H9 (cell line): ENCODE measurements around the gene ADAM19. TPM values are rescaled to one million over a fixed set of nuclear protein-coding genes. Genes with fewer than 3 reads are reported as not detected.

ENCODE experiments used
- DNase-seq: peaks from one replicate; pipeline ENCODE4 v3.0.0-alpha.2; 2017
- H2AFZ ChIP-seq: one replicate; pipeline ENCODE4 v1.6.1; 2013; ENCODE audit warnings: mild to moderate bottlenecking, low read length, control low read depth, moderate library complexity
- H2AK5ac ChIP-seq: 2 replicates; pipeline ENCODE4 v1.6.1; 2013; ENCODE audit warnings: low read length, control low read depth, mixed read lengths; ENCODE audit not compliant: insufficient read length
- H2BK120ac ChIP-seq: one replicate; pipeline ENCODE4 v1.6.1; 2013; ENCODE audit warnings: low read depth, mild to moderate bottlenecking, low read length, control low read depth, inconsistent platforms; ENCODE audit not compliant: poor library complexity, severe bottlenecking
- H2BK12ac ChIP-seq: 2 replicates; pipeline ENCODE4 v1.6.1; 2013; ENCODE audit warnings: low read length, control low read depth, mixed read lengths, low read depth; ENCODE audit not compliant: insufficient read length
- H2BK15ac ChIP-seq: 2 replicates; pipeline ENCODE4 v1.6.1; 2013; ENCODE audit warnings: low read depth, low read length, control low read depth
- H2BK20ac ChIP-seq: one replicate; pipeline ENCODE4 v1.6.1; 2013; ENCODE audit warnings: low read depth, mild to moderate bottlenecking, low read length, control low read depth, inconsistent platforms; ENCODE audit not compliant: poor library complexity, severe bottlenecking
- H2BK5ac ChIP-seq: 2 replicates; pipeline ENCODE4 v1.6.1; 2013; ENCODE audit warnings: low read length, control low read depth, mixed read lengths; ENCODE audit not compliant: insufficient read length
- H3K14ac ChIP-seq: 2 replicates; pipeline ENCODE4 v1.6.1; 2013; ENCODE audit warnings: low read length, control low read depth; ENCODE audit not compliant: insufficient read depth
- H3K18ac ChIP-seq: 2 replicates; pipeline ENCODE4 v1.6.1; 2013; ENCODE audit warnings: low read depth, mild to moderate bottlenecking, mixed read lengths, low read length, control low read depth; ENCODE audit not compliant: insufficient read length
- H3K23ac ChIP-seq: 2 replicates; pipeline ENCODE4 v1.6.1; 2013; ENCODE audit warnings: low read length, control low read depth, mixed read lengths, low read depth; ENCODE audit not compliant: insufficient read length
- H3K23me2 ChIP-seq: 2 replicates; pipeline ENCODE4 v1.6.1; 2013; ENCODE audit warnings: low read depth, mild to moderate bottlenecking, mixed read lengths, low read length, control low read depth; ENCODE audit not compliant: insufficient read length, poor library complexity, severe bottlenecking
- H3K27ac ChIP-seq: 2 replicates; pipeline ENCODE4 v1.5.1; 2013; ENCODE audit warnings: low read length, control low read depth, mixed read lengths, low read depth; ENCODE audit not compliant: insufficient read length
- H3K27me3 ChIP-seq: 2 replicates; pipeline ENCODE4 v1.6.1; 2013; ENCODE audit warnings: low read length, control low read depth, inconsistent platforms; ENCODE audit not compliant: insufficient read depth
- H3K4ac ChIP-seq: 2 replicates; pipeline ENCODE4 v1.6.1; 2013; ENCODE audit warnings: low read depth, mild to moderate bottlenecking, control low read depth, inconsistent platforms, low read length, moderate library complexity
- H3K4me1 ChIP-seq: 2 replicates; pipeline ENCODE4 v1.6.1; 2013; ENCODE audit warnings: low read length, control low read depth, inconsistent platforms; ENCODE audit not compliant: insufficient read depth
- H3K4me2 ChIP-seq: 2 replicates; pipeline ENCODE4 v1.6.1; 2013; ENCODE audit warnings: low read length, control low read depth, mixed read lengths; ENCODE audit not compliant: insufficient read length, insufficient read depth
- H3K56ac ChIP-seq: 2 replicates; pipeline ENCODE4 v1.6.1; 2013; ENCODE audit warnings: low read depth, mild to moderate bottlenecking, mixed read lengths, low read length, control low read depth; ENCODE audit not compliant: insufficient read length
- H3K79me1 ChIP-seq: 2 replicates; pipeline ENCODE4 v1.6.1; 2013; ENCODE audit warnings: low read depth, mild to moderate bottlenecking, moderate library complexity, low read length, control low read depth, inconsistent platforms; ENCODE audit not compliant: insufficient read depth, poor library complexity, severe bottlenecking
- H3K79me2 ChIP-seq: 2 replicates; pipeline ENCODE4 v1.6.1; 2013; ENCODE audit warnings: low read length, control low read depth, inconsistent platforms; ENCODE audit not compliant: insufficient read depth
- H3K9ac ChIP-seq: 2 replicates; pipeline ENCODE4 v1.6.1; 2013; ENCODE audit warnings: low read length, control low read depth, mixed read lengths; ENCODE audit not compliant: insufficient read length; ENCODE audit errors: extremely low read depth
- H3K9me3 ChIP-seq: one replicate; pipeline ENCODE4 v1.6.1; 2013; ENCODE audit warnings: low read depth, low read length, inconsistent platforms; ENCODE audit not compliant: control insufficient read depth
- H3T11ph ChIP-seq: one replicate; pipeline ENCODE4 v1.6.1; 2013; ENCODE audit warnings: mild to moderate bottlenecking, low read length, control low read depth, inconsistent platforms
- H4K20me1 ChIP-seq: one replicate; pipeline ENCODE4 v1.6.1; 2013; ENCODE audit not compliant: control insufficient read depth, insufficient read length, insufficient read depth
- H4K5ac ChIP-seq: 2 replicates; pipeline ENCODE4 v1.6.1; 2013; ENCODE audit warnings: low read depth, mild to moderate bottlenecking, mixed read lengths, low read length, control low read depth; ENCODE audit not compliant: insufficient read length
- H4K8ac ChIP-seq: replicated peaks from 2 replicates; pipeline ENCODE4 v1.6.1; 2013; ENCODE audit warnings: low read length, control low read depth, mixed read lengths, low read depth; ENCODE audit not compliant: insufficient read length
- H4K91ac ChIP-seq: 2 replicates; pipeline ENCODE4 v1.6.1; 2013; ENCODE audit warnings: low read depth, mild to moderate bottlenecking, moderate library complexity, mixed read lengths, low read length, control low read depth; ENCODE audit not compliant: insufficient read length
- H3K27ac Mint-ChIP-seq, 3 experiments: 2 replicates in 2 of 3; 3 replicates in 1 of 3; pipeline ENCODE4 v1.8.0; 2020 to 2021; ENCODE audit warnings: mixed read lengths in 3 of 3, mild to moderate bottlenecking in 1 of 3, moderate library complexity in 1 of 3
- H3K27me3 Mint-ChIP-seq: 2 replicates; pipeline ENCODE4 v1.8.0; 2021; ENCODE audit warnings: low read depth, mild to moderate bottlenecking, moderate library complexity, mixed read lengths
- H3K36me3 Mint-ChIP-seq, 3 experiments: 2 replicates in 2 of 3; 3 replicates in 1 of 3; pipeline ENCODE4 v1.8.0; 2020 to 2021; ENCODE audit warnings: low read depth in 3 of 3, mixed read lengths in 3 of 3; ENCODE audit not compliant: insufficient read depth in 1 of 3
- H3K4me1 Mint-ChIP-seq, 2 experiments: 2 replicates each; pipeline ENCODE4 v1.8.0; 2020; ENCODE audit warnings: mixed read lengths in 2 of 2
- H3K4me3 Mint-ChIP-seq, 2 experiments: 2 replicates in 1 of 2; 3 replicates in 1 of 2; pipeline ENCODE4 v1.8.0; 2020 to 2021; ENCODE audit warnings: mild to moderate bottlenecking in 2 of 2, mixed read lengths in 2 of 2, moderate library complexity in 1 of 2
- H3K9me3 Mint-ChIP-seq, 2 experiments: 2 replicates in 1 of 2; 3 replicates in 1 of 2; pipeline ENCODE4 v1.8.0; 2020; ENCODE audit warnings: mild to moderate bottlenecking in 2 of 2, mixed read lengths in 2 of 2, moderate library complexity in 1 of 2
- WGBS: extraction: QIAGEN DNeasy Blood & Tissue Kit; methylation state at CpG from one replicate; pipeline ENCODE4 v1.1.7; 2013; ENCODE audit warnings: missing lambda C conversion rate, low lambda C conversion rate, mixed read lengths; ENCODE audit not compliant: insufficient read length; ENCODE audit errors: extremely low coverage; 5-methylcytosine and 5-hydroxymethylcytosine counted together
- total RNA-seq: library from RNA; stranded (reverse); gene quantifications from 2 replicates; pipeline ENCODE4 v1.2.1, GENCODE V29; 2021
- TF ChIP-seq, protein P1 (sequence below): fragments of 200-600 bp; sonication (generic); conservative IDR thresholded peaks from 3 replicates; pipeline ENCODE4 v1.8.0; 2021; ENCODE audit warnings: antibody characterized with exemption, mild to moderate bottlenecking

ADAM19 gene
- total RNA-seq, 1 experiment from 2014 or later, result 9.9 TPM

DNA sequence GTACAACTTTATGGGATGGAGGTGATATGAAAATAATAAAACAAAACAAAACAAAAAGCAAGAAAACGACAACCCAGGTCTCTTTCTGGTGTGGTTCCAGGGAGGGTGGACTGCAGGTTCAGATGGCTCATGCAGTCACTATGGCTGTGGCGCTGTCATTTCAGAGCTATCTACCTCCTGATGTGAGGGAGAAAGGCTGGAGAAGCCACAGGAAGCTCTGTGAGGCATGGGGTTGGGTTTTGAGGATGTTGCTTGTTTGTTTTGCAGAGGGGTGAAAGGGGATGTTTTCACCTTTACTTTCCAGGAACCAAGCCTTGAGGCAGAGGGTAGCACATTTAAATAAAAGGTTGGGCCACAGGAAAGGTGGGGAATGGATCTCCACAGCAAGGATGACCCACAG is 96.8 kb downstream of the ADAM19 start:
- no peaks in the 10 kb centered on the region for H3K27me3 ChIP-seq
- no peak overlapping the region for H2BK120ac ChIP-seq
- H3K23me2 ChIP-seq, result no peaks in the 10 kb centered on the region
- no peaks in the 10 kb centered on the region for H3K9me3 ChIP-seq
- peaks cover 20% of the 10 kb centered on the region in 2 experiments for H3K4me1 Mint-ChIP-seq
- no peak overlapping the region for H2AK5ac ChIP-seq
- H4K91ac ChIP-seq, result no peak overlapping the region
- H2BK12ac ChIP-seq, result no peak overlapping the region
- no peak overlapping the region for H2AFZ ChIP-seq
- H3K9ac ChIP-seq, result no peak overlapping the region
- no peak overlapping the region for H3K14ac ChIP-seq
- H2BK15ac ChIP-seq, result no peak overlapping the region
- no peak overlapping the region for H3K4me2 ChIP-seq
- H2BK5ac ChIP-seq, result no peak overlapping the region
- no peak overlapping the region for H2BK20ac ChIP-seq
- DNase-seq, result no peak
- no peak overlapping the region for H3K23ac ChIP-seq
- no peak overlapping the region for H3K56ac ChIP-seq
- no peak overlapping the region for H3K4me3 Mint-ChIP-seq
- peak overlapping the region in 1 of 3 experiments; percentile 52; a peak in 1 of 7 replicates for H3K27ac Mint-ChIP-seq
- no peaks in the 10 kb centered on the region for H3K79me1 ChIP-seq
- no peaks in the 10 kb centered on the region for H3K9me3 Mint-ChIP-seq
- H3K27ac ChIP-seq, result no peak overlapping the region
- no peak overlapping the region for H4K5ac ChIP-seq
- WGBS, result no CpG with 5 or more reads among the region's 2 CpGs
- H4K20me1 ChIP-seq, result no peaks in the 10 kb centered on the region
- peaks cover 5% of the 10 kb centered on the region; the same call in 1 of the 2 replicates for H3K4me1 ChIP-seq
- TF ChIP-seq, protein P1, sequence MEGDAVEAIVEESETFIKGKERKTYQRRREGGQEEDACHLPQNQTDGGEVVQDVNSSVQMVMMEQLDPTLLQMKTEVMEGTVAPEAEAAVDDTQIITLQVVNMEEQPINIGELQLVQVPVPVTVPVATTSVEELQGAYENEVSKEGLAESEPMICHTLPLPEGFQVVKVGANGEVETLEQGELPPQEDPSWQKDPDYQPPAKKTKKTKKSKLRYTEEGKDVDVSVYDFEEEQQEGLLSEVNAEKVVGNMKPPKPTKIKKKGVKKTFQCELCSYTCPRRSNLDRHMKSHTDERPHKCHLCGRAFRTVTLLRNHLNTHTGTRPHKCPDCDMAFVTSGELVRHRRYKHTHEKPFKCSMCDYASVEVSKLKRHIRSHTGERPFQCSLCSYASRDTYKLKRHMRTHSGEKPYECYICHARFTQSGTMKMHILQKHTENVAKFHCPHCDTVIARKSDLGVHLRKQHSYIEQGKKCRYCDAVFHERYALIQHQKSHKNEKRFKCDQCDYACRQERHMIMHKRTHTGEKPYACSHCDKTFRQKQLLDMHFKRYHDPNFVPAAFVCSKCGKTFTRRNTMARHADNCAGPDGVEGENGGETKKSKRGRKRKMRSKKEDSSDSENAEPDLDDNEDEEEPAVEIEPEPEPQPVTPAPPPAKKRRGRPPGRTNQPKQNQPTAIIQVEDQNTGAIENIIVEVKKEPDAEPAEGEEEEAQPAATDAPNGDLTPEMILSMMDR, result no peak
- no peak overlapping the region for H3K4ac ChIP-seq
- no peaks in the 10 kb centered on the region for H3K79me2 ChIP-seq
- H3K36me3 Mint-ChIP-seq, result peaks cover 5 to 11% (median 10%) of the 10 kb centered on the region in 3 experiments; a peak in 6 of 7 replicates
- H3K27me3 Mint-ChIP-seq, result no peaks in the 10 kb centered on the region
- H3K18ac ChIP-seq, result no peak overlapping the region
- H3T11ph ChIP-seq, result no peak overlapping the region
- no peak overlapping the region for H4K8ac ChIP-seq
